Activated CD8-positive, alpha-beta memory T cell treated with anti-CD3 and anti-CD28 coated beads for 1 hour (primary cell): ENCODE data around the gene SETD2.

Experiments
- DNase-seq, 2 donors: peaks; one replicate each; pipeline ENCODE4 v3.0.0-alpha.2; 2020; ENCODE audit warnings: low read depth in 1 of 2; ENCODE audit errors: extremely low read depth in 1 of 2

SETD2 gene

DNA sequence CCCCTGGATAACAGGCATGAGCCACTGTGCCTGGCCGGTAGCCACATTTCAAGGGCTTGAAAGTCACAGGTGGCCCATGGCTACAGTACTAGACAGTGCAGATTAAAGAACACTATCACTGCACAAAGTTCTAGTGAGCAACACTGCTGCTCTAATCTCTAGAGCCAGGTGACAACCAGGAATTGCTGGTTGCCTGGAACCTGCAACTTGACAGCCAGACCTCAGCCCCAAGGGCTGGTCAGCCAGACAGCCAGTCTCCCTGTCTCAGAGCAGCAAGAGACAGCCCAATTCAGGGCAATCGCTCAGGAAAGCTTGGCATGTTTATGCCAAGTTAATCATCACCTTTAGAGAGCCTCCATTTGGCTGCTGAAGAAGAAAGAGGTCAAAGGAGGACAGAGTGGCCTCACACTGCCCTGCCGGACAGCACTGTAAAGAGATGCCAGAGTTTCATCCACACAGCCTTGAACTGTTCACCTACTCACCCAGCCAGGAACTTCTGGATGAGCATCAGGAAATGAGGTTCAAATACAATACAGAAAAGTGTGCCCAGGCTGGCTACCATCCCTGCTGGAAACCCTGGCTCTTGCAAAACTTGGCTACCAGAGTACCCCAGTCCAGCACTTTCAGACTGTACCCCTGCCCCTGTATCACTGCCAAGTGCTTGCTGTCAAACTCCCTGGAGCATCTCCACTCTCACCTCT, 193.4 kb downstream of the SETD2 start:
- DNase-seq = no peak

DNA sequence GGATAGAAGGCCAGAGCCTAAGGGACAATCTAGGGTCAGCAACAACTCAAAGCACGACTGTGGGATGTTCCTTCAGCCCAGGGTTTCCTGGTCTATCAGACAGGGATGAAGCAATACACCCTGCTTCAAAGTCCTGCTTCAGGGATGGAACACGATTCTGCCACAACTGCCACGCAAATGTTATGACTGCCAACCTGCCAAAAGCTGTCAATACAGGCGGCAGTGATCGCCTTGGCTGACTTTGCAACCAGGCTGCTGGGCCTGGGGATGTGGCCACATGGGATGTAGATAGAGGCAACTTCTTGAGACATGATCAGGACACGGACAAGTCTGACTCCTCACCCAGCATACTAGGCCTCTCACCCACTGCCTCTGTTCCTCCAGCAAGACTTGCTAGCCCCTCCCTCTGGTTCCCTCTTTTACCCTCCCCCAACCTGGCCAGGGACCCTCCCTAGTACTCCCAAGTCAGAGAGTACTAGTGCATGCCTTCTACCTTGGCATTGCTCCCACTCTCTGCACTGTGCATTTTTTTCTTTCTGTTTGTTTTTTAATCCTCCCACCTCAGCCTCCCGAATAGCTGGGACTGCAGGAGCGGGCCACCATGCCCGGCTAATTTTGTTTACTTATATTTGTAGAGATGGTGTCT, 195.0 kb downstream of the SETD2 start:
- no peak for DNase-seq

DNA sequence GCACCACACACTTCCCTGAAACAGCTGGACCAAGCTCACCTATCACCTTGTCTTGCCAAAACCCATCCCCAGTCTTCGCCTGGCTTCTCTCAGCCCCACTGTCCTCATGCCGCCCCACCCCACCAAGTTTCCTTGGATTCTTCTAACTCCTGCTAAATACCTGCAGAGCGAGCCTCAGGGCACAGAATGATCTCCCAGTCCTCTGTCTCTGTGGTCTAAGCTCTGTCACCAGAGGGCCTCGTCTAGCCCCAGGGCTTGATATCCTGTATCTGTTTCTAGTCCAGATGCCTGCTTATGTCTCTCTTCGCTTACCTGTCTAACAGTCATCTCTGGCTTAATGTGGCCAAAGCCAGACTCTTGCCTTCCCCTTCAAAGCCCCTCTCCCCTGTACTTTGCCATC, 197.1 kb downstream of the SETD2 start:
- no peak for DNase-seq
